ENCODE results near the gene RPS24.

GRCh38 chr10:78081292-78081691 lies 47.6 kb downstream of the RPS24 start:
- TF ChIP-seq CTCF (IDR thresholded peaks at IDR 0.05 in 4 of 5, conservative IDR thresholded peaks at IDR 0.05 in 1 of 5) (no peak), POLR2A (IDR thresholded peaks at IDR 0.05) (no peak)

Measured in gastrocnemius medialis (tissue), 4 donors.